Mesenchymal stem cell (in vitro differentiated cells and primary cell): ENCODE measurements around the gene TMC2.
A peak's percentile ranks its signal among the peaks of the same experiment; 100 is the strongest.

Source experiments
- DNase-seq: peaks from one replicate; pipeline ENCODE4 v3.0.0-alpha.2; 2013
- H2AFZ ChIP-seq: one replicate; pipeline ENCODE4 v1.6.1; 2013; ENCODE audit warnings: low read depth, mild to moderate bottlenecking, control low read depth, inconsistent platforms, low read length, moderate library complexity
- H2AK5ac ChIP-seq: 2 replicates; pipeline ENCODE4 v1.6.1; 2013; ENCODE audit warnings: low read length, moderate library complexity, mild to moderate bottlenecking, inconsistent platforms; ENCODE audit not compliant: severe bottlenecking
- H2BK120ac ChIP-seq: one replicate; pipeline ENCODE4 v1.6.1; 2013; ENCODE audit warnings: low read depth, mild to moderate bottlenecking, inconsistent platforms, low read length, moderate library complexity
- H2BK12ac ChIP-seq, 2 experiments: one replicate each; pipeline ENCODE4 v1.6.1; 2013; ENCODE audit warnings: inconsistent platforms in 2 of 2, low read length in 2 of 2, mild to moderate bottlenecking in 2 of 2, moderate library complexity in 2 of 2, control low read depth in 1 of 2
- H2BK15ac ChIP-seq: one replicate; pipeline ENCODE4 v1.6.1; 2013; ENCODE audit warnings: mild to moderate bottlenecking, low read depth, inconsistent platforms; ENCODE audit not compliant: poor library complexity, severe bottlenecking
- H2BK5ac ChIP-seq: 2 replicates; pipeline ENCODE4 v1.6.1; 2013; ENCODE audit warnings: low read depth, mild to moderate bottlenecking, low read length, control low read depth, inconsistent platforms; ENCODE audit not compliant: poor library complexity, severe bottlenecking
- H3K14ac ChIP-seq, 2 experiments: one replicate each; pipeline ENCODE4 v1.6.1; 2013; ENCODE audit warnings: inconsistent platforms in 2 of 2, low read length in 2 of 2, control low read depth in 1 of 2, mild to moderate bottlenecking in 1 of 2, moderate library complexity in 1 of 2
- H3K18ac ChIP-seq, 2 experiments: one replicate each; pipeline ENCODE4 v1.6.1; 2013; ENCODE audit warnings: inconsistent platforms in 2 of 2, low read length in 2 of 2, control low read depth in 1 of 2, low read depth in 1 of 2, mild to moderate bottlenecking in 1 of 2
- H3K23ac ChIP-seq, 2 experiments: one replicate each; pipeline ENCODE4 v1.6.1; 2013; ENCODE audit warnings: inconsistent platforms in 2 of 2, low read length in 2 of 2, mild to moderate bottlenecking in 2 of 2, moderate library complexity in 2 of 2, control low read depth in 1 of 2
- H3K27ac ChIP-seq: 2 replicates; pipeline ENCODE4 v1.5.1; 2013; ENCODE audit warnings: mild to moderate bottlenecking, moderate library complexity, low read length, control low read depth, inconsistent platforms; ENCODE audit not compliant: poor library complexity, severe bottlenecking
- H3K27me3 ChIP-seq, 2 experiments: 2 replicates each; pipeline versions ENCODE4 v1.6.1 to v1.7.0; 2013; ENCODE audit warnings: low read length in 2 of 2, mild to moderate bottlenecking in 2 of 2, moderate library complexity in 2 of 2, control low read depth in 1 of 2, inconsistent platforms in 1 of 2; ENCODE audit not compliant: control insufficient read depth in 1 of 2, insufficient read depth in 1 of 2
- H3K36me3 ChIP-seq, 2 experiments: 2 replicates each; pipeline versions ENCODE4 v1.6.1 to v1.7.0; 2013; ENCODE audit warnings: low read length in 2 of 2, control low read depth in 1 of 2, inconsistent platforms in 1 of 2, low read depth in 1 of 2, mild to moderate bottlenecking in 1 of 2; ENCODE audit not compliant: insufficient read depth in 2 of 2, control insufficient read depth in 1 of 2
- H3K4ac ChIP-seq, 2 experiments: one replicate each; pipeline ENCODE4 v1.6.1; 2013; ENCODE audit warnings: inconsistent platforms in 2 of 2, low read length in 2 of 2, mild to moderate bottlenecking in 2 of 2, moderate library complexity in 2 of 2, control low read depth in 1 of 2, low read depth in 1 of 2
- H3K4me1 ChIP-seq: 2 replicates; pipeline ENCODE4 v1.6.1; 2013; ENCODE audit warnings: low read depth, low read length, control low read depth; ENCODE audit not compliant: control insufficient read depth, insufficient read depth
- H3K4me2 ChIP-seq: 2 replicates; pipeline ENCODE4 v1.6.1; 2013; ENCODE audit warnings: low read length, mild to moderate bottlenecking, inconsistent platforms; ENCODE audit not compliant: poor library complexity, severe bottlenecking
- H3K4me3 ChIP-seq, 2 experiments: 2 replicates each; pipeline versions ENCODE4 v1.5.1 to v1.7.0; 2013; ENCODE audit warnings: low read length in 2 of 2, mild to moderate bottlenecking in 2 of 2, control low read depth in 1 of 2, low read depth in 1 of 2; ENCODE audit not compliant: insufficient read depth in 1 of 2
- H3K79me1 ChIP-seq: replicated peaks from 2 replicates; pipeline ENCODE4 v1.6.1; 2013; ENCODE audit warnings: mild to moderate bottlenecking, control low read depth, low read length, inconsistent platforms; ENCODE audit not compliant: poor library complexity, severe bottlenecking
- H3K9ac ChIP-seq: 2 replicates; pipeline ENCODE4 v1.7.0; 2013; ENCODE audit warnings: mild to moderate bottlenecking, low read length, moderate library complexity
- H3K9me3 ChIP-seq: 2 replicates; pipeline ENCODE4 v1.7.0; 2013; ENCODE audit warnings: mild to moderate bottlenecking, low read length; ENCODE audit not compliant: control insufficient read depth
- H4K8ac ChIP-seq: one replicate; pipeline ENCODE4 v1.6.1; 2013; ENCODE audit warnings: inconsistent platforms, mild to moderate bottlenecking, low read length, moderate library complexity
- H4K91ac ChIP-seq: one replicate; pipeline ENCODE4 v1.6.1; 2013; ENCODE audit warnings: mild to moderate bottlenecking, low read length, inconsistent platforms
- WGBS: methylation state at CpG from one replicate; pipeline ENCODE4 v1.1.7; 2013; ENCODE audit warnings: mixed read lengths; 5-methylcytosine and 5-hydroxymethylcytosine counted together

Gene TMC2

DNA sequence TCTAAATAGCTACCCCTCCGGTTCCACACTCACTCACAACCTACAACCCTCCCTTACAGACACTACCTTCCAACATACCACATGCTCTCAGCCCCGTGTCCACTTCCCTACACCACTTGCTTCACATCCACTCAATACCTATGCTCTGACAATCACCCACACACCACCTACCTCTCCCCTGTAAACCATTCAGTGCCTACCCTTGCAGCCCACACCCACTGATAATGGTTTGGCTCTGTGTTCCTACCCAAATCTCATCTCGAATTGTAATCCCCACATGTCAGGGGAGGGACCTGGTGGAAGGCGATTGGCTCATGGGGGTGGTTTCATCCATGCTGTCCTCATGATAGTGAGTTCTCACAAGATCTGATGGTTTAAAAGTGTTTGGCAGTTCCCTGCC is 17.8 kb upstream of the TMC2 start:
- no peak overlapping the region for H3K18ac ChIP-seq
- no peak overlapping the region for H3K9ac ChIP-seq
- no peak overlapping the region for H3K23ac ChIP-seq
- no peaks in the 10 kb centered on the region for H3K27me3 ChIP-seq
- no peak overlapping the region for H2BK15ac ChIP-seq
- H3K9me3 ChIP-seq = no peaks in the 10 kb centered on the region
- H3K4me1 ChIP-seq = no peaks in the 10 kb centered on the region
- H3K36me3 ChIP-seq = no peaks in the 10 kb centered on the region
- peak overlapping the region in 1 of 2 experiments; percentile 37 for H2BK12ac ChIP-seq
- peak overlapping the region; percentile 27 for H4K8ac ChIP-seq
- no peak overlapping the region for H2BK5ac ChIP-seq
- H3K4me2 ChIP-seq = no peak overlapping the region
- no peak overlapping the region for H4K91ac ChIP-seq
- H3K14ac ChIP-seq = peak overlapping the region in 1 of 2 experiments; percentile 26
- WGBS = 65% methylated on average over 4 of the region's 4 CpGs
- no peak overlapping the region for H2AK5ac ChIP-seq
- peak overlapping the region; percentile 42 for H2AFZ ChIP-seq
- H3K4ac ChIP-seq = peak overlapping the region in 1 of 2 experiments; percentile 35
- H3K27ac ChIP-seq = no peak overlapping the region
- H2BK120ac ChIP-seq = no peak overlapping the region
- H3K79me1 ChIP-seq = no peaks in the 10 kb centered on the region
- H3K4me3 ChIP-seq = no peak overlapping the region
- DNase-seq = no peak

GRCh38 chr20:2519115-2519809 is 17.1 kb upstream of the TMC2 start:
- no peak overlapping the region for H2BK15ac ChIP-seq
- no peak overlapping the region for H3K27ac ChIP-seq
- H4K91ac ChIP-seq = peak overlapping the region; percentile 41
- H3K9me3 ChIP-seq = no peaks in the 10 kb centered on the region
- no peak overlapping the region for H3K4me2 ChIP-seq
- H2AK5ac ChIP-seq = no peak overlapping the region
- no peaks in the 10 kb centered on the region for H3K27me3 ChIP-seq
- H2BK12ac ChIP-seq = peak overlapping the region in 1 of 2 experiments; percentile 84
- no peak overlapping the region for H3K23ac ChIP-seq
- no peak overlapping the region for H3K4ac ChIP-seq
- H2BK5ac ChIP-seq = no peak overlapping the region
- no peak overlapping the region for H3K9ac ChIP-seq
- H3K79me1 ChIP-seq = no peaks in the 10 kb centered on the region
- no peak overlapping the region for H2BK120ac ChIP-seq
- WGBS = 92% methylated on average over 3 of the region's 4 CpGs
- no peak overlapping the region for H3K4me3 ChIP-seq
- peak overlapping the region; percentile 1 for H2AFZ ChIP-seq
- H4K8ac ChIP-seq = peak overlapping the region; percentile 85
- H3K18ac ChIP-seq = peak overlapping the region; percentile 50 to 88
- DNase-seq = peak; percentile 73
- no peak overlapping the region for H3K14ac ChIP-seq
- no peaks in the 10 kb centered on the region for H3K36me3 ChIP-seq
- peaks cover 1% of the 10 kb centered on the region for H3K4me1 ChIP-seq

DNA sequence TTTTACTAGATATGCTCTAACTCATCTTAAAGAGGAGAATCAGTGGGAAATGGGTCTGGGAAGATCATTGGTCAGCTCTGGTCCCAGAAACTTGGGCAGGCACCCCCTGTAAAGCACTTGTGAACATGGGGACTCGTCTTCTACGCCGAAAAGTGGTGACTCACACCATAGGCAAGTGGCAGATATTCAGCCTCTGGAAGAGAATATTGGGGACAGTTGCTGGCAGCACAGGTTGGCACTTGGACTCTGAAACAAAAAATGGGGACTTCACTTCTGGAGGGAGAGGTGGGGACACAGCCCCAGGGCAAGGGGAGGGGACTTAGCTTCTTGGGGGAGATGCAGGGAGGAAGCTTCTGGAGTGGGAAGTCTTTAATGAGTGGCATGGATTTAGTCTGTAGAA is 15.8 kb upstream of the TMC2 start:
- peaks cover 3% of the 10 kb centered on the region for H3K4me1 ChIP-seq
- H3K4ac ChIP-seq = no peak overlapping the region
- H3K23ac ChIP-seq = no peak overlapping the region
- no peak overlapping the region for H3K14ac ChIP-seq
- no peaks in the 10 kb centered on the region for H3K27me3 ChIP-seq
- H3K18ac ChIP-seq = no peak overlapping the region
- H2BK5ac ChIP-seq = no peak overlapping the region
- no peaks in the 10 kb centered on the region for H3K79me1 ChIP-seq
- no peak overlapping the region for H2AK5ac ChIP-seq
- peak overlapping the region in 1 of 2 experiments; percentile 4 for H2BK12ac ChIP-seq
- no peaks in the 10 kb centered on the region for H3K36me3 ChIP-seq
- no peak overlapping the region for H3K27ac ChIP-seq
- H3K4me2 ChIP-seq = no peak overlapping the region
- no peak overlapping the region for H2BK120ac ChIP-seq
- H3K9me3 ChIP-seq = no peaks in the 10 kb centered on the region
- H2AFZ ChIP-seq = no peak overlapping the region
- H3K9ac ChIP-seq = no peak overlapping the region
- no peak overlapping the region for H4K8ac ChIP-seq
- no peak overlapping the region for H2BK15ac ChIP-seq
- peak overlapping the region in 1 of 2 experiments; percentile 17 for H3K4me3 ChIP-seq
- H4K91ac ChIP-seq = no peak overlapping the region
- DNase-seq = no peak
- WGBS = 80% methylated on average over 3 of the region's 3 CpGs

GRCh38 chr20:2521369-2522305 is 14.7 kb upstream of the TMC2 start:
- Histone ChIP-seq H3K9ac (no peak overlapping the region), H2BK12ac (peak overlapping the region in 1 of 2 experiments; percentile 6)
- 23% methylated on average over 10 of the region's 10 CpGs for WGBS

More at GRCh38 chr20:2521369-2522305, 14.7 kb upstream of the TMC2 start:
- Histone ChIP-seq H3K14ac (no peak overlapping the region), H3K23ac (no peak overlapping the region), H2BK120ac (no peak overlapping the region), H3K36me3 (no peaks in the 10 kb centered on the region), H4K91ac (no peak overlapping the region), H3K4me1 (peaks cover 3% of the 10 kb centered on the region), H2BK5ac (no peak overlapping the region), H2BK15ac (no peak overlapping the region), H3K27ac (no peak overlapping the region), H3K27me3 (peaks cover 0 to under 1% of the 10 kb centered on the region in 2 experiments), H3K4me3 (no peak overlapping the region), H3K18ac (peak overlapping the region in 1 of 2 experiments; percentile 18), H3K9me3 (no peaks in the 10 kb centered on the region), H3K4me2 (no peak overlapping the region), H3K79me1 (no peaks in the 10 kb centered on the region), H2AFZ (no peak overlapping the region), H2AK5ac (no peak overlapping the region), H3K4ac (no peak overlapping the region), H4K8ac (no peak overlapping the region)
- DNase-seq = peak; percentile 56
